Measurements from ENCODE around the gene PARD3. TPM values are rescaled to one million over a fixed set of nuclear protein-coding genes. Genes with fewer than 3 reads are reported as not detected.

PARD3 gene
- total and polyA plus RNA-seq, 12 donors, result 17.0 to 93.8 (median 47.3) TPM

DNA sequence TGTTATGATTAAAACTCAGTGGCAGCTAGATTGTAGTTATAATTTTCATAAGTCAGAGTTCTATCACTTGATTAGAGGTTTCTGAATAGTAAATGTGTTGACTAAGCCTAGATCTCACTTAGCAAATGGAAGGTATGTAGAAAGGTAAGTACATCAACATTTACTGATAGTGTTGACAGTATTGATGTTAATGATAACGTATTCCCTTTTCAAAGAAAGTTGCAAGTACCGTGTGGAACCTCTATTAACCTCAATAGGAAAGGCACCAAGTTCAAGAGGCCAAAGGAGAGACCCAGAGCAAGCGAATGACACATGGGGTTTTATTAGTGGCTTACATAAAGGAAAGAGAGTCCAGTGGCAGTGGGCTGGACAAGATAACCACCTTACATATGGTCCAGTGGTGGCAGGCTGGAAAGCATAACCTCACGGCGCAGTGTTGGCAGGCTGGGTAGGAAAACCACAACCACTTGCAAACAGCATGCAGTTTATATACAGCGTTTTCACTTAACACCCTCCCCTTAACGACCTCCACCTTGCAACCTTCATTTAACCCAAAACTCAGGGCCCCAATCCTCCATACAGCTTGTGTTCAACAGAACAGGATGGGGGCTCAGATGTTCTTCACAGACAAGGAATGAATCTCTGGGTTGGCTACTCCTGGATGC lies 611.0 kb downstream of the PARD3 start:
- intact Hi-C loops (cut with DNase I), result no loop called here
- Histone ChIP-seq H3K27me3 (no peaks in the 10 kb centered on the region), H3K9me3 (replicated peaks in 1 of 3) (no peaks in the 10 kb centered on the region), H3K4me3 (no peak overlapping the region), H3K4me1 (replicated peaks in 1 of 2) (peaks cover 0 to 9% of the 10 kb centered on the region in 2 donors), H3K27ac (no peak overlapping the region), H3K36me3 (replicated peaks in 1 of 2) (no peaks in the 10 kb centered on the region)
- no peak for TF ChIP-seq POLR2A (IDR thresholded peaks at IDR 0.05)
- TF ChIP-seq, protein P1, sequence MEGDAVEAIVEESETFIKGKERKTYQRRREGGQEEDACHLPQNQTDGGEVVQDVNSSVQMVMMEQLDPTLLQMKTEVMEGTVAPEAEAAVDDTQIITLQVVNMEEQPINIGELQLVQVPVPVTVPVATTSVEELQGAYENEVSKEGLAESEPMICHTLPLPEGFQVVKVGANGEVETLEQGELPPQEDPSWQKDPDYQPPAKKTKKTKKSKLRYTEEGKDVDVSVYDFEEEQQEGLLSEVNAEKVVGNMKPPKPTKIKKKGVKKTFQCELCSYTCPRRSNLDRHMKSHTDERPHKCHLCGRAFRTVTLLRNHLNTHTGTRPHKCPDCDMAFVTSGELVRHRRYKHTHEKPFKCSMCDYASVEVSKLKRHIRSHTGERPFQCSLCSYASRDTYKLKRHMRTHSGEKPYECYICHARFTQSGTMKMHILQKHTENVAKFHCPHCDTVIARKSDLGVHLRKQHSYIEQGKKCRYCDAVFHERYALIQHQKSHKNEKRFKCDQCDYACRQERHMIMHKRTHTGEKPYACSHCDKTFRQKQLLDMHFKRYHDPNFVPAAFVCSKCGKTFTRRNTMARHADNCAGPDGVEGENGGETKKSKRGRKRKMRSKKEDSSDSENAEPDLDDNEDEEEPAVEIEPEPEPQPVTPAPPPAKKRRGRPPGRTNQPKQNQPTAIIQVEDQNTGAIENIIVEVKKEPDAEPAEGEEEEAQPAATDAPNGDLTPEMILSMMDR (IDR thresholded peaks at IDR 0.05), result no peak
- 86 to 93% (median 90%) methylated on average over 7 of the region's 7 CpGs for WGBS, 4 donors
- DNase-seq, result no peak

DNA sequence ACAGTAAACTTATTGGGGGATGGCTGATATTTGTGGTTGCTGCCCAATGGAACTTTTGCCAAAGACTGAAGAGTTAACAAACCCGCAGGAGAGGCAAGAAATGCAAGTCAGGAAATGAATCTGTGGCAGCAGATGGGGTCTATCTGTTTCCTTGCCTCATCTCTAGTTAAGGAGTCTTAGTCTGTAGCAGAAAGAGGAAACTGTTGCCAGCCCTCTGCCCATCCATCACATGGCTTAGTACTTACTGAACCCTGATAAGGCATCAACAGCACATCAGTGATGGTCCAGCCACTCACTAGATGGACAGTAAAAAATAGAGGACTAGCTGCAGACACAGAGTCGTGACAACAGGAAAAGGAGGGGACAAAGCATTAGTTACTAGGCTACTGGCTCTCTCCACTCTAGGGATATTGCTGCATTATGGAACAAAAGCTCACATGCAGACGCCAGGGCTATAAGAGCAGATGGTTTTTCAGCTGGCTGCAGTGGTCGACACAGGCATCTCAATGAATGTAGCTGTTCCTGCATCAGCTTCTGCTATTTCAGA lies 614.7 kb downstream of the PARD3 start:
- H3K27ac ChIP-seq, result peak overlapping the region in 2 of 5 donors; percentile 7 to 21
- intact Hi-C loops (cut with DNase I), result no loop called here
- H3K9me3 ChIP-seq (replicated peaks in 1 of 3), result no peaks in the 10 kb centered on the region
- no peak overlapping the region for H3K4me3 ChIP-seq
- WGBS, 4 donors, result 48 to 54% (median 52%) methylated on average over 4 of the region's 4 CpGs
- peak in 5 of 7 donors; percentile 24 to 63 (median 29) for DNase-seq
- H3K36me3 ChIP-seq (replicated peaks in 1 of 2), result no peaks in the 10 kb centered on the region
- H3K27me3 ChIP-seq, result no peaks in the 10 kb centered on the region
- H3K4me1 ChIP-seq (replicated peaks in 1 of 2), result peaks cover 0 to 9% of the 10 kb centered on the region in 2 donors
- TF ChIP-seq POLR2A (IDR thresholded peaks at IDR 0.05), result no peak
- TF ChIP-seq, protein P1 (IDR thresholded peaks at IDR 0.05), result no peak

DNA sequence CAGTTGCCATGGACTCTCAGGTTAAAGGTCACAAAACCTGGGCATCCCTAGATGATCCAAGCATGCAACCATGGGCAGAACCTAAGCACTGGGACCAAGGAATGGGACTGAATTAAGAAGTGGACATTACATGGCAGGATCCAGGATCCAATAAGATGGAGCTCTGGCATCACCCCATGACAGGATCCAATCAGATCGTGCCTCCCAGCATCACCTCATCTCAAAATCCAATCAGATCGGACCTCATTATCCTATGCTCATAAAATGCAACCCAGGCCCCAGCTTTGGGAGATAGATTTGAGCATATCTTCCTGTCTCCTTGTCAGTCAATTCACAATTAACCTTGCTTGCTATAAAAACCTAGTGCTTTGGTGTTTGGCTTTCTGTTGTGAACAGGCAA lies 616.1 kb downstream of the PARD3 start:
- no peaks in the 10 kb centered on the region for H3K9me3 ChIP-seq (replicated peaks in 1 of 3)
- no peak overlapping the region for H3K27ac ChIP-seq
- 93 to 100% (median 98%) methylated on average over 2 of the region's 2 CpGs for WGBS, 4 donors
- no peaks in the 10 kb centered on the region for H3K27me3 ChIP-seq
- peaks cover 0 to 9% of the 10 kb centered on the region in 2 donors for H3K4me1 ChIP-seq (replicated peaks in 1 of 2)
- no peaks in the 10 kb centered on the region for H3K36me3 ChIP-seq (replicated peaks in 1 of 2)
- no peak overlapping the region for H3K4me3 ChIP-seq
- no peak for DNase-seq
- TF ChIP-seq POLR2A (IDR thresholded peaks at IDR 0.05), result no peak
- TF ChIP-seq, protein P1 (IDR thresholded peaks at IDR 0.05), result no peak
- intact Hi-C loops (cut with DNase I), result no loop called here

DNA sequence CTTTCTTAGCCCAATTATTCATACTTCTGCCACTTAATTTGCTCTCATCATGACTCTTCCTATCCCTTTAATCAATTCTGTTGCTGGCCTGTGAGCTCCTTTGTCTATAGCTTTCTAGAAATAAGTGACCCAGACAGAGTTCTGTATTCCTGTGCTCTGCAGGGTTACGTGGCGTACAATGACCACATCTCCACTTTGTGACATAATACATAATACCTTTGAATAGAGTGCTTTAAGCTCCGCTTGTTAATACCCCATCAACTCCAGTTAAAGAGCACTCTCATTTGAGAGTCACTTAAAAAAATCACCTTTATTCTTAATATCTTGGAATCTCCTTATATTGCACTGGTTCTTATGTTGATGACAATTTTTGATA lies 619.0 kb downstream of the PARD3 start:
- H3K9me3 ChIP-seq (replicated peaks in 1 of 3), result no peaks in the 10 kb centered on the region
- H3K27me3 ChIP-seq, result no peaks in the 10 kb centered on the region
- DNase-seq, result no peak
- intact Hi-C loops (cut with DNase I), result no loop called here
- no peaks in the 10 kb centered on the region for H3K36me3 ChIP-seq (replicated peaks in 1 of 2)
- WGBS, 4 donors, result 98 to 100% (median 99%) methylated on average over 3 of the region's 3 CpGs
- no peak for TF ChIP-seq POLR2A (IDR thresholded peaks at IDR 0.05)
- TF ChIP-seq, protein P1 (IDR thresholded peaks at IDR 0.05), result no peak
- no peak overlapping the region for H3K4me3 ChIP-seq
- H3K4me1 ChIP-seq (replicated peaks in 1 of 2), result peaks cover 0 to 12% of the 10 kb centered on the region in 2 donors
- H3K27ac ChIP-seq, result peak overlapping the region in 2 of 5 donors; percentile 28 to 49
